Frontal cortex (tissue), 4 donors: ENCODE data around the gene YWHAB. TPM values are rescaled to one million over a fixed set of nuclear protein-coding genes. Genes with fewer than 3 reads are reported as not detected.

ENCODE experiments used
- DNase-seq, 2 donors: peaks; one replicate each; pipeline ENCODE4 v3.0.0; 2012; ENCODE audit warnings: low spot score in 2 of 2
- FAIRE-seq: peaks from 2 replicates; lab custom pipeline; 2012; peaks lifted over from hg19 to GRCh38; lab: Jason Lieb, UNC
- total RNA-seq: library from RNA; depleted of rRNA; stranded (reverse); fragments of >200 nt; gene quantifications from one replicate; pipeline ENCODE4 v1.2.3, GENCODE V29; 2014
- donor health status: control.
- donor health status: control.
- donor health status: control.

Gene YWHAB
- total RNA-seq, 1 donor from 2014 or later = 148 TPM

- DNase-seq = peak; percentile 53 to 77
- no peak for FAIRE-seq
Measured at GRCh38 chr20:44909872-44910689, 24.6 kb downstream of the YWHAB start, which contains the start of gene PABPC1L. Gene PABPC1L (plus strand): TSS chr20:44910060. CDS start chr20:44910144, 84 bp downstream.

- DNase-seq (no peak), FAIRE-seq (no peak)
Measured at GRCh38 chr20:44910690-44911262, 25.3 kb downstream of the YWHAB start.

DNA sequence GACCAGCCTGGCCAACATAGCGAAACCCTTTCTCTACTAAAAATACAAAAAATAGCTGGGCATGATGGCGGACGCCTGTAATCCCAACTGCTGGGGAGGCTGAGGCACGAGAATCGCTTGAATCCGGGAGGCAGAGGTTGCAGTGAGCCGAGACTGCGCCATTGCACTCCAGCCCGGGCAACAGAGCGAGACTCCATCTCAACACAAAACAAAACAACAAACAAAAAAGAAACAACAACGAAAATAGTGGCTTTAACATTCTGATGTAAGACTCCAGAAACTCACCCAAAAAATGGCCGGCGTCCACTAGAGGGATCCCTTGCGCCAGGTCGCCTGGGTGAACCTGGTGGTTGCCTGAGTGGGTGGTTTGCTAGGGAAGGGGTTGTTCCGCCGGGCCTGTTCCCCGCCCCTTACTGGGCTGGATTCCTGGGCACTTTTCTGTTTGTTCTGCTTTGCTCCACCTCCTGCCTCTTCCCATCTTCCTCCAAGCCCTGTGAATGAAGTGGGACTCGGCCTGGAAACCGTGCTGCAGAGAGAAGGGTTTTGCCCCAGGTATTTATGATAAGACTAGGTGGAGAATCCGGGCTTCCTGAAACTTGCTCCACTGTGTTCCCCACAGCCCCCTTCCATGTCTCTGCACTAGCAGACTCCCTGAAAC, 25.9 kb downstream of the YWHAB start:
- FAIRE-seq = no peak
- no peak for DNase-seq

- FAIRE-seq = no peak
- DNase-seq = no peak
Measured at GRCh38 chr20:44912189-44912588, 26.7 kb downstream of the YWHAB start.

- FAIRE-seq (no peak), DNase-seq (no peak)
Measured at GRCh38 chr20:44914924-44915323, 29.4 kb downstream of the YWHAB start.

- DNase-seq (no peak), FAIRE-seq (no peak)
Measured at GRCh38 chr20:44916586-44916985, 31.1 kb downstream of the YWHAB start.

DNA sequence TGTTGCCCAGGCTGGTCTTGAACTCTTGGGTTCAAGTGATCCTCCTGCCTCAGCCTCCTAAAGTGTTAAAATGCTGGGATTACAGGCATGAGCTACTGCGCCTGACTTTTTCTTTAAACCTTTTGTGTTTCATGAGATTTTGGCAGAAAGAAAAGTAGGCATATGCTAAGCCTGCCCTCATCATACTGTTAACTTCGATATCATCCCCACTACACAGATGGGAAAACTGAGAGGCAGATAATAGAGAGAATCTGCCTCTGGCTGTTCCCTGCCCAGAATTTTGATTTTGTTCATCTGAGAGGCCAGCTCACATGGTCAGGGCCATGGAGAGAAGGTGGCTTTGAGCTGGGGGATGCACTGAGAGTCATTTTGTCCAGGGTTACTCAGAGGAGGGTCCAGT, 31.9 kb downstream of the YWHAB start:
- DNase-seq = no peak
- FAIRE-seq = no peak

DNA sequence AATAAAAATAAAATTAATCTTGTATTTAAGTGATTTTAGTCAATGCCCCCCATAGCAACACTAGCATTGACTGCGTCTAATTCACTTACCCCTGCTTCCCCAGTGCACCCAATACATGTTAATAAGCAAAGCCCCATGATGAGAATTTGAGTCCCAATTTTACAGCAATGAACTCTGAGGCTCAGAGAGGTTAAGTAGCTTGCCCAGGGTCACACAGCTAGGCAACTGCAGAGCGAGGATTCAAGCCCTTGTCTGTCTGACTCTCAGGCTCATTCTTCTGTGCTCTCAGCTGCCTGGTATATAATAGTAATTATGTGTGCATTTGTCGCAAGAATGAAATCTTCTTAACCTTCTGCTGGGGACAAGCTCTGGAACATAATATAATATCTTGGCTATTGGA, 32.8 kb downstream of the YWHAB start:
- DNase-seq = no peak
- no peak for FAIRE-seq

GRCh38 chr20:44918761-44919160, 33.3 kb downstream of the YWHAB start:
- FAIRE-seq (no peak), DNase-seq (no peak)

DNA sequence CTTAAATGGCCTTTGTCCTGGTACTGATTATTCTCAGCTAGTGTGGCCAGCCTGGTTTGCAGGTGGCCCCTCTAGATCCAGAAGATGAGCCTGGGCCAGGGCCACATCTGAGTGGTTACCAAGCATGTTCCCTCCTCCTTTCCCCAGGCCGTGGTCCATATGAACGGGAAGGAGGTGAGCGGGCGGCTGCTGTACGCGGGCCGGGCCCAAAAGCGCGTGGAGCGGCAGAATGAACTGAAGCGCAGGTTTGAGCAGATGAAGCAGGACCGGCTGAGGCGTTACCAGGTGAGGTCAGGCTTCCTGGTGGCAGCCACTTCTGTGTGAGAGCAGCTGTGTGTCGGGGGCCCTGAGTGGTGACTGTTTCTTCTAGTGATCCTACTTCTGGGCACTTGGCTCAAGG, 35.9 kb downstream of the YWHAB start:
- FAIRE-seq = no peak
- no peak for DNase-seq

DNA sequence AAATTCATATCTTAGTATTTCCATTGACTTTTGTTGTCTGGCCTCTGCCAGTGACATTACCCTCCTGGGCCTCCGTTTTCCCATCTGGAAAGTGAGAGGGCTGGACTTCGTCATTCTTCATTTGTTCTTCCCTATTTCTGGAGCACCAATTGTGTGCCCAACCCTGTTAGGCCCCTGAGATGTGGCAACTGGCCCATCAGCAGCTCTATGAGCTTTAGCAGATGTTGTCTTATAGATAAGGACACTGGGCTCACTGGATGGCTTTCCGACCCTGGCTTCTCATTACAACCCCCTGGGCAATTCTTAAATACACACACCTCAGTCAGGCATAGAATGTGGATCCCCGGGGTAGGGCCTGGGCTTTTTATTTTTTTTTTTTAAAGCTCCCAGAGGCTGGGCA, 39.0 kb downstream of the YWHAB start:
- FAIRE-seq (no peak), DNase-seq (no peak)

GRCh38 chr20:44928595-44928994, 43.1 kb downstream of the YWHAB start:
- DNase-seq = no peak
- no peak for FAIRE-seq

DNA sequence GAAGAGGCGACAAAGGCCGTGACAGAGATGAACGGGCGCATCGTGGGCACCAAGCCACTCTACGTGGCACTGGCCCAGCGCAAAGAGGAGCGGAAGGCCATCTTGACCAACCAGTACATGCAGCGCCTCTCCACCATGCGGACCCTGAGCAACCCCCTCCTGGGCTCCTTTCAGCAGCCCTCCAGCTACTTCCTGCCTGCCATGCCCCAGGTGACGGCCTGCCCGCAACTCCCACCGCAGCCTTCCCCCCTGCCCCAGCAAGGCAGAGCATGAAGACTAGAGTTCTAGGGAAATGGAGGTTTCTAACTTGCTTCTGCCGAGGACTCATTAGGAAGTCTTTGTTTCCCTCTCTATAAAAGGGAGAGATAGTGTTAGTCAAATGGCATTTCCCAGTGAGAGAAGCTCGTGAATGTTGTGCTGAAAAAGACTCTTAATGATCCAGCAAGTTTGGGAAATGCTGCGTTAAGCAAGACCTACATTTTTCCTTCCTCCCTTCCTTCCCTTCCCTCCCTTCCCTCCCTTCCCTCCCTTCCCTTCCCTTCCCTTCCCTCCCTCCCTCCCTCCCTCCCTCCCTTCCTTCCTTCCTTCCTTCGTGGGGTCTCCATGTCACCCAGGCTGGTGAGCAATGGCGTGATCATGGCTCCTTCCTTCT, 45.1 kb downstream of the YWHAB start:
- DNase-seq (no peak), FAIRE-seq (no peak)

DNA sequence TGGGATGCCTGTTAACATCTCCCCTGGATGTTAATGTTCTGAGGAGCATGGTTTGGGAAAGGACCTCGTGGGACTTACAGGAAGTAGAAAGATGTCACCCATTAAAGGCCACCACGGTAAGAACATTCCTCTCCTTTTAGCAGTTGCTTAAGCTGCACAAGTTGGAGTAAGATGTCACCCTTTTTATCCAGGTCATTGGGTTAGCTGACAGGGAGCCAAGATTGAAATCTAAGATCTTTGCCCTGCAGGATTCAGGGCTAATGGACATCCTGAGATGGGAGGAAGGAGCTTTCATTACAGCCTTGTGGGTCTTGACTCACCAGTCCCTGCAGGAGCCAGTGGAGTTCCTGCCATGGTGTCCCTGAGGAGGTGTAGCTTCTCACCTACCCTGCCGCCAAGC, 46.4 kb downstream of the YWHAB start:
- FAIRE-seq (no peak), DNase-seq (no peak)

DNA sequence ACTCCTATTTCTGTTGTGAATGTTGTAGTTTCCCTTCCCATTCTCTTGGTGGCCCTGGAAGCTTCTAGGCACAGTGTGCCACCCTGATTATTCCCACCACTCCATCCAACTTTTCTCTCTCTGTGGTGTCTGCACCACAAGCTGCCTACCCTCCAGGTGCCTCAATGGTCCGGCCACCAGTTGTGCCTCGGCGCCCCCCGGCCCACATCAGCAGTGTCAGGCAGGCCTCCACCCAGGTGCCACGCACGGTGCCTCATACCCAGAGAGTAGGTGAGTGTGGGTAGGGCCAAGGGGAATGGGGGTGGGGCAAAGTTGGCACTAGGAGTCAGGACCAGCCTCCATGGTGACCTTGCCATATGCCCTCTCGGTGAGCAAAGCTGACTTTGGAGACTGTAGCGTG, 47.4 kb downstream of the YWHAB start:
- FAIRE-seq (no peak), DNase-seq (no peak)

- no peak for DNase-seq
- no peak for FAIRE-seq
Measured at GRCh38 chr20:44936510-44936909, 51.0 kb downstream of the YWHAB start.

- DNase-seq (no peak), FAIRE-seq (no peak)
Measured at GRCh38 chr20:44938637-44939036, 53.1 kb downstream of the YWHAB start.

DNA sequence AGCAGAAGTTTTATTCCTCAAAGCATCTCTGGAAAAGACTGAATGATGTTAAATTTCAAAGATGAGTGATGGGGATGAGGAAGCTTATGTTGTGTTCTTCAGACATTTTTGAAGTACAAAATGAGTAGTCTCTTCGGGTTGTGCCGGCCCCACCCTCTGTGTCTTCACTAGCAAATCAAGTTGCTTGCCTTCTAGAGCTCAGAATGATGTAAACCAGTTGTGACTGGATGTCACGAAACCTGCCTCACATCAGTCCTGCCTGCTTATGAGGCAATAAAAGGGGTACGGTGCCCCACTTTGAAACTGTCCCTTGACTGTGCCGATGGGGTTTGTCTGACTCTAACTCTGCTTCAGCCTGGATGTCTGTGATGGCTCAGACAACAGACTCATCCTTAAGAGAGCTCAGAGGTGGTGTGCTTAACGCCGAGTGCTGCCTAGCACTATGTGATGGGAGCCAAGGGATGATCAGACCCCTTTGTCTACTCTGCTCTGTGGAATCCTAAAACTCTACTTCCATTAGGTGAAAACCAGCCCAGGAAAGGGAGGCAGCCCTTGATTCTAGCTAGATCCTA, 55.7 kb downstream of the YWHAB start:
- FAIRE-seq (no peak), DNase-seq (no peak)

- no peak for DNase-seq
- no peak for FAIRE-seq
Measured at GRCh38 chr20:44942264-44942973, 56.9 kb downstream of the YWHAB start.

GRCh38 chr20:44943828-44944227, 58.3 kb downstream of the YWHAB start:
- no peak for DNase-seq
- FAIRE-seq = no peak
